ENCODE data around the gene NRG2.

DNA sequence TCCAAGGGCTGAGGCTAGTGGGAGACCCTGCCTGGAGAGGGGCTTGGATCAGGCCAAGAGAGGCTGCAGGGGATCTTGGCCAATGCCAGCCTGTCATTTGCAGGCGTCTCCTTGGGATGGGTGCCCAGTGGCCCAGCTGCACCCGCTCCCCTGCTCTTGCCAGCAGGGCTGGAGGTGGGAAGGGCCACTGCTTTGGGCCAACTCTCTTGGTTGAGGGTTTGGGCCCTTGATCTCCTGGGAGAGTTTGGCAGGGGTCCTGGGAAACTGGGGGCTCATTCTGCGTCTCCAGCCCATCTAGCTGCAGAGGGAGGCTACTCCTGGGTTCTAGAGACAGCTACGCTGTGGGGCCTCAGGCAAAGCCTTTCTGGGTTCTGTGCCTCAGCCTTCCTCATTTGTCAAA lies 237.0 kb downstream of the NRG2 start:
- TF ChIP-seq POLR2A (IDR thresholded peaks at IDR 0.05), result no peak
- TF ChIP-seq, protein P1, sequence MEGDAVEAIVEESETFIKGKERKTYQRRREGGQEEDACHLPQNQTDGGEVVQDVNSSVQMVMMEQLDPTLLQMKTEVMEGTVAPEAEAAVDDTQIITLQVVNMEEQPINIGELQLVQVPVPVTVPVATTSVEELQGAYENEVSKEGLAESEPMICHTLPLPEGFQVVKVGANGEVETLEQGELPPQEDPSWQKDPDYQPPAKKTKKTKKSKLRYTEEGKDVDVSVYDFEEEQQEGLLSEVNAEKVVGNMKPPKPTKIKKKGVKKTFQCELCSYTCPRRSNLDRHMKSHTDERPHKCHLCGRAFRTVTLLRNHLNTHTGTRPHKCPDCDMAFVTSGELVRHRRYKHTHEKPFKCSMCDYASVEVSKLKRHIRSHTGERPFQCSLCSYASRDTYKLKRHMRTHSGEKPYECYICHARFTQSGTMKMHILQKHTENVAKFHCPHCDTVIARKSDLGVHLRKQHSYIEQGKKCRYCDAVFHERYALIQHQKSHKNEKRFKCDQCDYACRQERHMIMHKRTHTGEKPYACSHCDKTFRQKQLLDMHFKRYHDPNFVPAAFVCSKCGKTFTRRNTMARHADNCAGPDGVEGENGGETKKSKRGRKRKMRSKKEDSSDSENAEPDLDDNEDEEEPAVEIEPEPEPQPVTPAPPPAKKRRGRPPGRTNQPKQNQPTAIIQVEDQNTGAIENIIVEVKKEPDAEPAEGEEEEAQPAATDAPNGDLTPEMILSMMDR (IDR thresholded peaks at IDR 0.05), result no peak

Measured in body of pancreas (tissue), 4 donors.